ENCODE data around the gene STX4.

DNA sequence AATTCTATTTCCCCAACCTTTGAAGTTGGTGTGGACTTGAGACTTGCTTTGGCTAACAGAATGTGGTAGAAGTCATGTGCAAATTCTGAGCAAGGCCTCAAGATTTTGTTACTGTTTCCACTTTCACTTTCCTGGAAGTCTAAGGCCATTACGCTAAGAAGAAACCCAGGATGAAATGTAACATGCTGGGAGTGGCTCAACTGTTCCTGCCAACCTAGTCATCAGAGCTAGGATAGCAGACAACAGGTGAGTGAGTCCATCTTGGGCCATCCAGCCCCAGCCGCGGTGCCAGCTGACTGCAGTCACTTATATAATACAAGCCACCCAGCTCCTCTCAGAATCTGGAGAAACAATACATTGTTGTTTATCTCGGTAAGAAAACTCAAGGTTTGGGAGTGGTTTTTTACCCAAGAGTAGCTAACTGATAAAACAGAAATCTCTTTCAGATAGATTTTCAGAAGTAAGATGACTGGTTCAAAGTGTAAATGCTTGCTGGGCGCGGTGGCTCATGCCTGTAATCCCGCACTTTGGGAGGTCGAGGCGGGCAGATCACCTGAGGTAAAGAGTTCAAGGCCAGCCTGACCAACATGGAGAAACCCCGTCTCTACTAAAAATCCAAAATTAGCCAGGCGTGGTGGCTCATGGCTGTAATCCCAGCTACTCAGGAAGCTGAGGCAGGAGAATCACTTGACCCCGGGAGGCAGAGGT is 10.7 kb upstream of the STX4 start:
- no peak for TF ChIP-seq CTCF (IDR thresholded peaks at IDR 0.05)
- TF ChIP-seq POLR2AphosphoS5 (IDR thresholded peaks at IDR 0.05; ENCODE audit: low read depth, low read length): no peak

All from Panc1 (cell line).